GM21528 (cell line): Measurements from ENCODE around the gene RTN4R.

ENCODE experiments used
- ATAC-seq: cut with Tn5 transposase; IDR thresholded peaks from one replicate; pipeline ENCODE4 v1.9.1; 2021; ENCODE audit warnings: mild to moderate bottlenecking, moderate library complexity; ENCODE audit not compliant: unreplicated experiment, low FRiP score

The RTN4R gene

DNA sequence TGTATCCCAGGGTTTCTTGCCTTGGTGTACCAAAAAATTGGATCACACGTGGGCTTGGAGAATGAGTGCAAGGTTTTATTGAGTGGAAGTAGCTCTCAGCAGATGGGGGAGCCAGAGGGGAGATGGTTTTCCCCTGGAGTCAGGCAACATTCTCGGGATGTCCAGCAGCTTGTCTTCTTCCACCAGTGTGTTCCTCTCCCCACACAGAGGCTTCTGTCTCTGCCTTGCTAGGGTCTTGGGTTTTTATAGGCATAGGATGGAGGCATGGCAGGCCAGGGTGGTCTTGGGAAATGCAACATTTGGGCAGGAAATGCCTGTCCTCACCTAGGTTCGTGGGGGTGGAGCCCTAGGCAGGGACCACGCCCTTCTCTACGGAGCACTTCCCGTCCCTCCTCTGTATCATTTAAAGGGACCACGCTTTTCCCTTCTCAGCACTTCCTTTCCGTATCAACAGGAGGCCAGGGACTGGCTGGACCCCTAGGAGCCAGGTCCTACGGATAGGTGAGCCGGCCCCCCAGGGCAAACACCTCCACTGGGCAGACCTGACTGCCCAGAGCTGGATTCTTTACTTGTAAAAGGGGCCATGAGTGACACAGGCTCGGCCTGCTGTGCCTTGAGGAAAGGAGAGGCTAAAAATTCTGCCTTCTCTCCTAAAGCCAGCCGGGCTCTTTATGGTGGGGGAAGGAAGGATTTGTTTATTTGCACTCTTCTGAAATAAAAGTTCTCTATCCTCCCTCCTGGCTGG, 62.0 kb downstream of the RTN4R start:
- ATAC-seq: peak; percentile 56

DNA sequence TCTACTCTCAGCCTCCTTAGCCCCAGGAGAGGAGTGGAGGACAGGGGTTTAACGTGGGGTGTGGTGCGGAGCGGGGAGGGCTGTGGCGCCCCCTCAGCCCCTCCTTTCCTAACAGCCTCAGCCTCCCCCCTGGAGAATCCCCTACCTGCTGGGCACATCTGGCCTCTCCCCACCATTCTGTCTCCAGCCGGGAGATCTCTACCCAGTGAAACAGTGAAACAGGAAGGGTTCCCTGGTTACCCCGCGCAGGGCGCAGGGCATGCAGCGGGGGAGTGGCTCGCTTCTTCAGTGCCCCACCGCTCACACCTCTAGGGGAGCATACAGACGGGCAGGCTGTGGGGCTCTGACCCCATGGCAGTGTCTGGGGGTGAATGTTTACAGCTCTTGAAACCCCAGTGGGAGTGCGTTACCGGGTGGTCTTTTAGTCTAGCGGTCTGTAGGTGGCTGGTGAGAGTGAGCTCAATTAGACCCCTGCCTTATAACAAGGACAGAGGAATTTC, 62.6 kb downstream of the RTN4R start:
- no peak for ATAC-seq

DNA sequence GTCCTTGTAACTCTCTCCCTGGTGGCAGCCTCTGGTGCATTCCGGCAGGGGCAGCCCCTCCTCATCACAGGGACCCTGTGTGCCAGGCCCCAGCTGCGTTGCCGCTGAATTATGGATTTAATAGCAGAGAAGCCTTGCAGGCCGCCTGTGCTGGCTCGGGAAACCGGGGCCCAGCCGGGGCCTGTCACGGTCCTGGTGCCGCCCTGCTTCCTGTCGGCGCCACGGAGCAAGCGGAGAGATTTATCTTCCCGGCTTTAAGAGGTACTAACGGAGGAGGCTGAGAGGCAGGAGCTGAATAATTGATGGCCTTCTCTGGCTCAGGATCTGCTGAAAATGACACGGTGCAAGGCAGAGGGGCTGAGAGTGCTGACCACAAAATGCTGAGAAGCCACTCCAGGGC, 63.3 kb downstream of the RTN4R start:
- ATAC-seq: no peak

DNA sequence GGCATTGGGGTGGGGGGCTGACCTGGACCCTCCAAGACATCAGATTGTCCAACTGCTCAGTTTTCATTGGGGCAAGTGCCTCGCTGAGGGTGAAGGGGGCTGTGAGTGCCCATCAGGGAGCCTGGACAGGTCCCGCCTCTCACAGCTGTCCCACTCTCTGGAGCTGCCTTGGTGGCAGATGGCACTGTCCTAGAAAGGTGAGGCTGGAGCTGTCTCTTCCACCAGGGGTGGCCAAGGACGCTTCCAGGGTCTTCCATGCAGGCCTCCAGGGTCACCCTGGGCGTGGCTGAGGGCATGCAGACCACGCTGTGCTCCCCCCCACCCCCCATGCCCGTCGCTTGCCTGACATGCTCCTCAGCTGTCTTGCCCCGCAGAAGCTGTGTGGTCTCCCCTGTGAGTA, 63.8 kb downstream of the RTN4R start:
- no peak for ATAC-seq

DNA sequence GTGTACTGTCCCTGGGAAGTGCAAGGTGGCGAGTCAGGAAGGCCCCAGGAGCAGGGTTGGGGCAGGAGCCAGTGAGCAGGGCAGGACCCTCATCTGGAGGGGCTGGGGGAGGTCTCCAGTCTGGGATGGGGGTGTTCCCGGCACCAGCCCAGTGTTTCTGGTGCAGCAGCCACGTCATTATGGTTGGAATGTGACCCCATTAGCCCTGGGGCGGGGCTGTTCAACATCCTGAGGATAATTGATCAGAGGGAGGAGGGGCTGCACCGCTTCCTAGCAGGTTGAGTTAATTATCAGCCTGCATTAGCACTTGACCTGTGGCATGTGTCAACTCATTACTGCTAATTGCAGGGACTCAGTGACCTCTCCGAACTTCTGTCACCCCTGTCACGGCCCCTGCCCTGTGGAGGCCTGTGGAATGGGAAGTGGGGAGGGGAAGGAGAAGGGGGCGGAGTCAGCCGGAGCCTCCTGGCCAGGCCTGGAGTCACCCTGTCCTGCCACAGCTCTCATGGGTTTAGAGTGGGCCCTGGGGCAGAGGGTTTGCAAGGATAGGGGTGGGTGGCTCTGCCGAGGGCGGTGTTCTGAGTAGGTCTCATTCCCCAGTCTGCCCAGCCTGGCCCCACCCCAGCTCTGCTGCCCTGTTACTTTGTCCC, 64.4 kb downstream of the RTN4R start:
- no peak for ATAC-seq

DNA sequence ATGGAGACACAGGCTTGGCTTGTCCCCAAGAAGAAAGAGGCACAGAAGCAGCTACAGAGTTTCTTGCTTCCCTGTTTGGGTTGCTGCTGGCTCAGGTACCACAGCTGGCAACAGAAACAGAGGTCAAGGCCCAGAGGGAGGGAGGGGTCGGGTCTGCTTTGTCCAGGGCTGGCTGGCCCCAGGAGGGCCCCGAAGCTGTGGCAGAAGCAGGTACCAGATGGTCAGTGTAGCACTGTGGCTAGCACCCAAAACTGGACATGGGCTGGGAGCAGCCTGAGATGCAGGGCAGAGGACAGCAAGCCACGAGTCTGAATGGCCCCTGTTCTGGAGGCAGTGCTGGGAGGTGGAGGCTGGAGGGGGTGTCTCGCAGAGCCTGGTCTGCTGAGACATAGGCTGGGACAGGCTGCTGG, 65.0 kb downstream of the RTN4R start:
- ATAC-seq: no peak

DNA sequence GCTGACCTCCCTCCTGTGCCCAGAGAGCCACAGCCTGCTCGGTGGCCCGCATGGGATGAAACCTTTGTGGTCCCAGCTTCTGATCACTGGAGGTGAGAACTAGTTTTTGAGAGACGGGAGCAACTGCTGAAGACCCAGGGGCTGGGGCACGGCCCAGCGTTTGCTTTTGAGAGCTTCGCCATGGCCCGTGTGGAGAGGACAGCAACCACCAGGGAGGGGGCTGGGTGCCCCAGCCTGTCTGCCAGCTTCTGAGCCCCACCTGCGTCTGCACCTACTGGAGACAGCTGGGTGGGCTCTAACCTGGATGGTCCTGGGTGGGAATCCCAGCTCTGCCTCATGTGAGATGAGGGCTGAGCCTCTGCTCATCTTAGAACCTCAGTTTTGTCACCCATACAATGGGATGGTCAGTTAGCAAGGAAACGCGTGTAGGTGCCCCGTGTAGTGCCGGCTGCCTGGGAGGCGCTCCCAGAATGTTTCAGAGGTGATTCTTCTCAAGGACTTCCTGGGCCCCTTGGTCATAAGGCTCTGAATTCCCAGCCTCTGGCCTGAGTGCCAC, 66.2 kb downstream of the RTN4R start:
- ATAC-seq: no peak

DNA sequence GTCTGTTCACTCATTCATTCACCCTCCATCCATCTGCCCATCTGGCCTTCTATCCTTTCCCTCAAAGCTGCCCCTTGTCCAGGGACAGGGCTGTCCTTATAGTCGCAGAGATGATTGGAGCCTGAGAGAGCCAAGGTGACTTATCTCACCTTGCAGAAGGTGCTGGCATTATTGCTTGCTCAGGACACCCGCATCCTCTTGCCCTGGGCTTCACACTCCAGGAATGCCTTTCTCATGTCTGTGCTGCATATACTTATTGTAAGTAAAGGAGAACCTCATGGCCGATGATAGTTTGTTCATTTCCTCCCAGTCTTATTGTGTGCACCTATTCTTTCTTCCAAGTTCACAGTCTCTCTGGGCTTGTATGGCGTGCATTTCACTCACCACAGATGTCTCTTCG, 68.2 kb downstream of the RTN4R start:
- ATAC-seq: no peak

DNA sequence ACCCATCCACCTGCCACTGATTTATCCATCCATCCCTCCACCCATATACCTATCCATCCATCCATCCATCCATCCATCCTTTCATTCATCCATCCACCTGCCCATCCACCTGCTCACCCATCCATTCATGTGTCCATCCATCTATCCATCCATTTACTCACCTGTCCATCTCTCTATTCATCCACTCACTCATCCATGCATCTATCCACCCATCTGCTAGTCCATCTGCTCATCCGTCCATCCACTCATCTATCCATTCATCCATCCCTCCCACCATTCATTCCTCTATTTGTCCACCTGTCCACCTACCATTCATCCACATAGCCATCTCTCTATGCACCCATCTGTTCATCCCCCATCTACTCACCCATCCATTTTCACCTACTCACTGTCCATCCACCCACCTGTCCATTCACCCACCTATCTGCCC, 68.7 kb downstream of the RTN4R start:
- ATAC-seq: no peak

DNA sequence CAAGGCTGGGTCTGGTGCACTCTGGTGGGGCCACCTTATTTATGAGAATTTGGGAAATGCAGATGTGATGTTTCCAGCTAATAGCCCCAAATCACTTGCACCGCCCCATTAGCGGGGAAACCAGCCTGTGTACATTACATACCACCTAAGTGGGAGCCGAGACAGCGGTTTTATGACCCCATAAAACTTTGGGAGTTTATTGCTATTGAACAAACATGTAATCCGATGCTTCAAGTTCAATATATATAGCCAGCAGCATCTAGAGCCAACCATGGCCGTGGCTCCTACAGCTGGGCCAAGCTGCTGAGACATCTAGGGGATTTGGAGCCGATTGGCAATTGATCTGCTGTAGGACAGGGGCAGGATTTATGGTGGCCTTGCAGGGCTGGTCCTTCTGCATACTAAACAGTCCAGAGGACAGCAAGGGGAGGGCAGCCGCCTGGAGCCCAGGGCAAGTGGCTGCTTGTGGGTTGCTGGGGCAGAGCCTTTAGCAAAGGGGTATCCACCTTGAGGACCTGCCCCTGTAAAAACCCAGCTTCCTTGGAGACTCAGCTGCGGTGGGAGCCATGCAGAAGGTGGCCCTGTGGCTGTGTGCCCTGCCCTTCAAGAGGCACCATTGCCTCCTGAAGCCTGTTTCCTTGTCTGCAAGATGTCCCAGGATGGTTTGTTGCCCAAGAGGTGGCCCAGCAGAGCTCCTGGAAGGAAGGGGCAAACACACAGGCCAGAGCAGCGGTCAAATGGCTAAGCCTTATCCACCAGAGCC, 69.4 kb downstream of the RTN4R start:
- no peak for ATAC-seq

DNA sequence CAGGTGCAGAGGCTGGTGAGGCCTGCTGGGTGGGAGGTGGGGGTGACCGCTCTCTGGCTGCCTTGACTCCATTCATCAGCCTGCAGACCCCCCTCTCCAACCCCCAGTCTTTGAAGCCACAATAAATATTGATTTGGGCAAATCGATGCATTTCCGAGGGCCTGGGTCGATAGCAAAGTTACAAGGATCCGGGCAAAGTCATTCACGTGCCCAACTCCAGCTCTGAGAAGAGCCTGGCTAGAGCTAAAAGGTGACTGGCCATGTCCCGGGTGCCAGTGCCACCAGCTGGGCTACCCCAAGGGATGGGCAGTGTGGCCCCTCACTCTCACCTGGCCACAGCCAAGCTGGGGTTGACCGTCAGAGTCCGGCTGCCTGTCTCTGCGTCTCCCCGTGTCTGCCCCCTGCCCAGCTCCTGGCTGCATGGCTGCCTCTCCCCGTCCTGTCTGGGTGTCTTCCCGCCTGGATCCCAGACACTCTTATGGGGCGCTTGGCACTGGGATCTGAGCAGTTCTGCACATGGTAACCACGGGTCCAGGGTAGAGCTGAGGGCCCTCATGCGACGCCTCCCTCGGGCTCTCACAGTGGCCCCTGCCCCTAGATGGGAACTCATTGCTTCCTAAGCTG, 70.6 kb downstream of the RTN4R start:
- ATAC-seq: no peak

DNA sequence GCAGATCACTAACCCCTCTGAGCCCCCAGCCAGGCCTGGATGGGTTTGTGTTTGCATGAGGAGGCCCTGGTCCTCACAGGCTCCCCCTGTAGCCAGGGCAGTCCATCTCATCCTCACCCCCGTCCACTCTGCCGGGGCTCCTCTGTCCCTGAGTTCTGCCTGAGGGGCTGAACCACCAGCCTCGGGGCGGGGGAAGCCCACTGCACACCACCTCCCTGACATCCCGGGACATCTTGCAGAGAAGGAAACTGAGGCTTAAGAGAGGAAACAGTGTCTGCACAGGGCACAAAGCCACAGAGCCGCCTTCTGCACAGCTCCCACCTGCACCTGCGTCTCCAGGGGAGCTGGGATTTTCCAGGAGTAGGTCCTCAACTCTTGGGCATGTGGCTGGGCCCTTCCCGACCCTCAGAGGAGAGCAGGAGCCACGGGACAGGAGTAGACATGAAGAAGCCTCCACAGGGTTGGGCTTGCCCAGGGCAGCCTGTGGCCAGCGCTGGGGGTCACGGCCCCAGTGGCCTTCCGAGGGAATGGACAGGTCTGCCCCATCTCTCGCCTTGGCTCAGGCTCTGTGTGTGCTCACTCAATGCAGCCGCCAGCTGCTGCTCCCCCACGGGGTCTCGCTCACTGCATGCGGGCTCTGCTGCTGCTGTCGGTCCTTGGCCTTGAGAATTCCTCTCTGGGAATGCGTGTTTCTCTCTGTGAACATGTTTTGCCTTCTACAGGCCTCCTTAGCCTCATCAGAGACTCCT, 71.8 kb downstream of the RTN4R start:
- ATAC-seq: no peak

DNA sequence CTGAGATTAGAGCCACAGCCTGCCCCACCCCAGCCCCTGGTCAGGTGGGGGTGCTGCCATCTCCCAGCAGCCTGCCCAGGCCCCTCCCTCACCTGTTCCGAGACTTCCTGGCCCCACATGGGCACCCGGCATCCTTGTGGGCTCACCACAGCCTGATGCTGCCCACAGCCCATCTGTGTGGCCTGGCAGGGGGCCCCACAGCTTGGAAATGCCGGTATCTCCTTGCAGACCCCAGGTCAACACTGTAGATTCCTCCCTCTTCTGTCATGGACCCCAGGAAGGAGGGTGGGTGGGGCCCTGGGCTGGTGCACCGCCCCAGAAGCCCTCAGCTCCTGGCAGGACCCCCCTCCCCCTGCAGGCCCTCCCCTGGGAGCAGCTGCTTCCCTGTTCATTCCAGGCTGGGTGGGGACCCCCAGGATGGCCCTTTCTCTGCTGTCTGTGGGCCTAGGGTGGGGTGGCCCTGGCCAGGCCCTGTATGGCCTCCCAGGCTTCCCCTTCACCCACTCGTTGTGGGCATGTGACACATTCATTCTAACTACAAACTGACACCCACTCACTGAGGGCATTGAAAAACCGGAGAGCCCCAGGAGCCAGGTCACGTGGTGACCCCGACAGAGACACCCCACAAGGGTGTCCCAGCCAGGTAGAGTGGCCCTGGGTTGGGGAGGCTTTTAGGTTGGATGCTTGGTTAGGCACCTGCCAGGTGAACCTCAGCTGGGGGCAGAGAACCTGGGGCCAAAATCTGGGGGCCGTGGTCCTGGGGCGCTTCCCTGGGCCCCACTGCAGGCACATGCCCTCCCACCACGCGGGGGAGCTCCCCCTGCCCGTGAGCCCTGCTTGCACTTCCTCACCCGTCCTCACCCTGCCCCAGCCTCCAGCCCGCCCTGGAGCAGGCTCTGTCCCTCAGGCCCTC, 73.2 kb downstream of the RTN4R start:
- ATAC-seq: no peak

DNA sequence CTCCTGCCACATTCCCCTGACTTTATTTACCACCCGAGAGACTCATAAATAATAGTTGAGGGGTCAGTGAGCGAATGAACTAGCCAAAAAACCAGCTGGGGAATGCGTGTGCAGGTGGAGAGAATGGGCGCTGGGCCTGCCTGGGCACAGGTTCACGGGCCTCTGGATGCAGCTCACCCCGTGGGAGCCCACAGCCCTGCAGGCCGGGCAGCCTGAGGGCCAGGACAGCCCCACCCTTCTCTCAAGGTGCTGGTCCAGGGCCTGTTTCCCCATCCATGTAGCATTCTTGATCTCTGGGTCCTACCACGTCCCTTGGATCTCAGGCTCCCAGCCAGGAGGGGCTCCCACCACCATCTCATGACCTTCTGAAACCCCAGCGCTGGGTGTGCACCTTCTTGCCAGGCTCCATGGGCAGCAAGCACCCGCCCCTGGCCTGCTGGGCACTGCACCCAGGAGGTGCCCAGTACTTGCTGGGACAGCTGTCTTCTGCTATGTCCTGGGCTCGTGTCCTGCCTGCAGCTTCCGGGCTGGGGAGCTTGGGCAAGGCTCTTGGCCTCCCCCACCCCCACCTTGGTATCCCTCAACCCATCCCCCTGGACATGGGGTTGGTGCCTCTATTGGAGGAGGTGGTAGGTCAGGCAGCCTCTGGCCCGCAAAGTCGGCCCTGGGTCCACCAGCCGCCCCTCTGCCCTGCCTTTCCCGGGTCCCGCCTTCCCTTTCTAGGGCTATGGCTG, 74.2 kb downstream of the RTN4R start:
- no peak for ATAC-seq

DNA sequence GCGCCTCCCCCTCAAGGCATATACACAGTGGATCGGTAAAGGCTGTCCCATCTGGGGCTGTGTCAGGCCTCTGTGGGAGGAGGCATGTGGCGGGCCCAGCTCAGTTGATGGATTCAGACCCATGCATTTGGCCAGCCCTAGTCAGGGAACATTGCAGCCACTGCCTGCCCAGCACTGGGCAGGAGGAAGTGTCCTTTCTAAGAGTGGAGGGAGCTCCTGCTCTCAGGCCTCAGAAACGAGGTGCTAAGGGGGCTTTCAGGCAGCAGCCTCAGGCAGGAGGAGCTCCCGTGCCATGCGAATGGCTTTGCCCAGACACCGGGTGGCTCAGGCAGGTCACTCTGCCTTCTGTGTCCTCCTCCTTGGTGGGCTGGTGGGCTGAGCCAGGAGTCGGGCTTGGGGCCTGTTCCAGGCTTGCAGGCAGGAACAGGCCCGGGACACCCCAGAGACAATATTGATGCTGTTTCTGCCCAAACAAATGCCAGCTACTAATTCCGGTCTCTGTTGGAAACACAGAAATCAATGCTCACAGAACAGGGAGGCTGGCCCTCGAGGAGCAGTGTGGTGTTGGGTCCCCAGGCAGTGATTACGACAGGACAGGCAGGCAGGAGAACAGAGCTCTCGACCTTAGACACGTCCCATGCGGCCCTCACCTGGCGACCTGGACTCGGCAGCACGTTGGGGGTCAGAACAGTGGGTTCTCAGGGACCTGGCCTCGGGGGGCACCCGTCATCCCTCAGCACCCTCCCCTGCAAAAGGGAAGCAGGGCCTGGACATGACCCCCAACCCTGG, 75.0 kb downstream of the RTN4R start:
- ATAC-seq: no peak

DNA sequence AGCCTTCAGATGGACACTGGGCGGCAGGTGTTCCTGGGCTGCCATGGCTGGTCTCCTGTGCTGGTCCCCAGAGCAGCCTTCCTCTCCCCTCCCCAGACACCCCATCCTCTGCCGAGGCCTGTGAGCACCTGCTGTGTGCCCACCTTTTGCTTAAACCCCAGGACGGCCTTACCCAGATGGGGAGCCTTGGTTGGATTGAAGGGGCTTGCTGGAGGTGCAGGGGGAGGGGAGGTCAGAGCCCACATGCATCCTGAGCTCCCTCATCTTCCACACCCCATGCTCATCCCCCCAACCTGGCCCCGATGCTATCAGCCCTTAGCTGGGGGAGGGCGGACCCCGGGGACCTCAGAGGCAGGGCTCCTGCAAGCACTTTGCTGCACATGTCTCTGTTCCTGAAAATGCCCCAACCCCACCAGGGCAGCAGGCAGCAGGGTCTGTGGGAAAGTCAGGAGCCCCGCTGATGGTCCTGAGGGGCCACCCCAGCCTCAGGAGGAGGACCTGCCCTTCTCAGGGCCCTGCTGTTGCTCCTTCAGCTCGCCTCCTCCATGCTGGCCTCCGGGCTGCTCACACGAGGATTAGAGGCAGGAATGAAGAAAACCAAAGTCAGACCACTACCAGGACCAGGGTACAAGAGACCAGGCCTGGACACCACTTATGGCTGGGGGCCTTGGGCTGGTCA, 75.7 kb downstream of the RTN4R start:
- no peak for ATAC-seq

DNA sequence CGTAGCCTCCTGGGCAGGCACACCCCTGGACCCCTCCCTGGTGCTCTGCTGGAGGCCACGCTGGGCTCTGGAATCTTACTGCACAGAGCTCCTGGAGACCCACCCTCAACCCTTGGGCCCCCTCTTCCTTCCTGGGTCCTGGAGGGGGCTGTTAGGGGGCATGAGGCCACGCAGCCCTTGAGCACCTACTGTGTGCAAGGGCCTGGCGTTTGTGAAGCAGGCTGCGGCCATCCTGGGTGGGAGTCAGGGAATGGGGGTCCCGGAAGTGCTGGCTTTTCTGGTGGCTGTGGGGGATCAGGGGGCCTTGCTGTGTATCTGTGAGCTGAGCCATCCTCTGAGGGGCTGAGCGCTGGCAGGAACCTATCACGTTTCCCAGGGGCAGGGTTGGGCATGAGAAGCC, 76.3 kb downstream of the RTN4R start:
- ATAC-seq: no peak
